ENCODE results near the gene FOXK2.

- TF ChIP-seq JUN (IDR thresholded peaks at IDR 0.05) (no peak), ZNF302 (CRISPR knock-in tag; IDR thresholded peaks at IDR 0.05) (no peak), PHF8 (IDR thresholded peaks at IDR 0.05; ENCODE audit: borderline replicate concordance, low read depth) (no peak), POLR2A (IDR thresholded peaks at IDR 0.05; ENCODE audit: low read length) (no peak), SREBF2 (IDR thresholded peaks at IDR 0.05) (no peak), CEBPB (IDR thresholded peaks at IDR 0.05) (no peak), BHLHE40 (IDR thresholded peaks at IDR 0.05; ENCODE audit: low read depth, low read length) (no peak)
- TF ChIP-seq, protein P1, sequence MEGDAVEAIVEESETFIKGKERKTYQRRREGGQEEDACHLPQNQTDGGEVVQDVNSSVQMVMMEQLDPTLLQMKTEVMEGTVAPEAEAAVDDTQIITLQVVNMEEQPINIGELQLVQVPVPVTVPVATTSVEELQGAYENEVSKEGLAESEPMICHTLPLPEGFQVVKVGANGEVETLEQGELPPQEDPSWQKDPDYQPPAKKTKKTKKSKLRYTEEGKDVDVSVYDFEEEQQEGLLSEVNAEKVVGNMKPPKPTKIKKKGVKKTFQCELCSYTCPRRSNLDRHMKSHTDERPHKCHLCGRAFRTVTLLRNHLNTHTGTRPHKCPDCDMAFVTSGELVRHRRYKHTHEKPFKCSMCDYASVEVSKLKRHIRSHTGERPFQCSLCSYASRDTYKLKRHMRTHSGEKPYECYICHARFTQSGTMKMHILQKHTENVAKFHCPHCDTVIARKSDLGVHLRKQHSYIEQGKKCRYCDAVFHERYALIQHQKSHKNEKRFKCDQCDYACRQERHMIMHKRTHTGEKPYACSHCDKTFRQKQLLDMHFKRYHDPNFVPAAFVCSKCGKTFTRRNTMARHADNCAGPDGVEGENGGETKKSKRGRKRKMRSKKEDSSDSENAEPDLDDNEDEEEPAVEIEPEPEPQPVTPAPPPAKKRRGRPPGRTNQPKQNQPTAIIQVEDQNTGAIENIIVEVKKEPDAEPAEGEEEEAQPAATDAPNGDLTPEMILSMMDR (IDR thresholded peaks at IDR 0.05): no peak
Measured at GRCh38 chr17:82619211-82619610, 99.7 kb downstream of the FOXK2 start.
